ENCODE data around the gene C1QTNF2. TPM values are rescaled to one million over a fixed set of nuclear protein-coding genes. Genes with fewer than 3 reads are reported as not detected.

C1QTNF2 gene
- total RNA-seq, 2 experiments from 2014 or later, result not detected

DNA sequence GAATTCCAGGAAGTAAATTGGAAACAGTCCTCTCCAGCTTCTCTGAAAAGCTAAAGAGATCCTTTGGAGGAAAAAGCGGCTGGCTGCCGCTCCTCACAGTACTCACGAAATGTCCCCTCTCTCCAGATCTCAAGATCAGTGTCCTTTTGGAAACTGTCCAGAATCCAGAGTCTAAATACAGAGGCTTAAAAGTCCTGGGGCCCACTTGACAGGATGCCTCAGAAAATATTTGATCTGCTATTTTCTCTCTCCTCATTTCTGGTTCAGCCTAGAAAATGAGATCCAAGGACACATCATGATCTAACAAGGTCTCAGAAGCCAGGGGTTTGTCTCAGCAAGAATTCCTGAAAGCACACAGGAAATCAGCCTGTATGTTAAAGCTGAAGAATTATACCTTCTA, 7.2 kb downstream of the C1QTNF2 start:
- no peak for DNase-seq
- no peaks in the 10 kb centered on the region for H3K9me3 ChIP-seq (ENCODE audit: control insufficient read depth in 1 of 2, insufficient read depth in 1 of 2, low read length in 2 of 2)
- H3K4me1 Mint-ChIP-seq (ENCODE audit: low read depth), result no peaks in the 10 kb centered on the region
- intact Hi-C loops (cut with DNase I, micrococcal nuclease), result no loop called here
- H3K27ac Mint-ChIP-seq, result no peak overlapping the region
- no peaks in the 10 kb centered on the region for H3K36me3 ChIP-seq (ENCODE audit: insufficient read depth, low read length)
- H3K27ac ChIP-seq (ENCODE audit: low read depth in 1 of 2, low read length in 2 of 2), result no peak overlapping the region
- no peak for ATAC-seq (ENCODE audit: poor library complexity)
- H3K4me3 ChIP-seq (ENCODE audit: low read length), result no peak overlapping the region
- ChIA-PET CTCF (no interaction called here), POLR2A (no interaction called here)
- H3K4me3 Mint-ChIP-seq, result no peak overlapping the region
- H3K27me3 ChIP-seq (ENCODE audit: control insufficient read depth in 1 of 2, insufficient read depth in 2 of 2, low read length in 2 of 2), result peaks cover 0 to 13% of the 10 kb centered on the region in 2 experiments
- H3K4me1 ChIP-seq (ENCODE audit: insufficient read depth, low read length), result no peaks in the 10 kb centered on the region
- H3K27me3 Mint-ChIP-seq, result peaks cover 47% of the 10 kb centered on the region
- no peaks in the 10 kb centered on the region for H3K9me3 Mint-ChIP-seq
- H3K36me3 Mint-ChIP-seq (ENCODE audit: low read depth), result no peaks in the 10 kb centered on the region
- TF ChIP-seq, protein P1, sequence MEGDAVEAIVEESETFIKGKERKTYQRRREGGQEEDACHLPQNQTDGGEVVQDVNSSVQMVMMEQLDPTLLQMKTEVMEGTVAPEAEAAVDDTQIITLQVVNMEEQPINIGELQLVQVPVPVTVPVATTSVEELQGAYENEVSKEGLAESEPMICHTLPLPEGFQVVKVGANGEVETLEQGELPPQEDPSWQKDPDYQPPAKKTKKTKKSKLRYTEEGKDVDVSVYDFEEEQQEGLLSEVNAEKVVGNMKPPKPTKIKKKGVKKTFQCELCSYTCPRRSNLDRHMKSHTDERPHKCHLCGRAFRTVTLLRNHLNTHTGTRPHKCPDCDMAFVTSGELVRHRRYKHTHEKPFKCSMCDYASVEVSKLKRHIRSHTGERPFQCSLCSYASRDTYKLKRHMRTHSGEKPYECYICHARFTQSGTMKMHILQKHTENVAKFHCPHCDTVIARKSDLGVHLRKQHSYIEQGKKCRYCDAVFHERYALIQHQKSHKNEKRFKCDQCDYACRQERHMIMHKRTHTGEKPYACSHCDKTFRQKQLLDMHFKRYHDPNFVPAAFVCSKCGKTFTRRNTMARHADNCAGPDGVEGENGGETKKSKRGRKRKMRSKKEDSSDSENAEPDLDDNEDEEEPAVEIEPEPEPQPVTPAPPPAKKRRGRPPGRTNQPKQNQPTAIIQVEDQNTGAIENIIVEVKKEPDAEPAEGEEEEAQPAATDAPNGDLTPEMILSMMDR (IDR thresholded peaks at IDR 0.05), result no peak

DNA sequence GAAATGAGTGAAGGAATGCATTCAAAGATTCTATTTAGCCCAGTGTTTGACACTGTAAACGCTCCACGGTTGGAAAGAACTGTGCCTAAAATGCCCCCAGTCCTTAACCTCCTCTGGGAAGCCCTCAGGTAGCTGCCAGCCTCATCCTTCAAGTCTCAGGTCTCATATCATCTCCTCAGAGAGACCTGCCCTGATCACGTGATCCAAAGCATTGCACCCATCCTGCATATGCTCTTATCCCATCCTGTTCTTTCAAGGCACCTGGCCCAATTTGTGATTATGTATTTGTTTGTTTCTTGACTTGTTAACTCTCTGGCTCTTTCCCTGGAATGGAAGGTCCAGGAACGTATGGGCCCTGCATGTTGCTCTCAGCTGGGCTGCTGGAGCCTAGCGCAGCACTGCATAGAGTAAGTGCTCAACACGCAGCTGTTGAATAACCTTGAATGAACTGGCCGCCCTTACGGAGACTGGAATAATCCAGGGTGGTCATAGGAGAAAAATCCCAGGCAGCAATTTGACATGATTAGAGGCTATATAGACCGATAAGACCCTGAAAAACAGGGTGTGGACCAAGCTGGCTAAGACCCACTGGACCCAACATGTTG, 8.7 kb downstream of the C1QTNF2 start:
- CTCF ChIA-PET, result no interaction called here
- H3K36me3 ChIP-seq (ENCODE audit: insufficient read depth, low read length), result no peaks in the 10 kb centered on the region
- Mint-ChIP-seq H3K27me3 (peaks cover 35% of the 10 kb centered on the region), H3K36me3 (ENCODE audit: low read depth) (no peaks in the 10 kb centered on the region), H3K4me3 (no peak overlapping the region), H3K4me1 (ENCODE audit: low read depth) (no peaks in the 10 kb centered on the region), H3K9me3 (no peaks in the 10 kb centered on the region), H3K27ac (no peak overlapping the region)
- ATAC-seq (ENCODE audit: poor library complexity) (no peak), DNase-seq (no peak)
- no peaks in the 10 kb centered on the region for H3K9me3 ChIP-seq (ENCODE audit: control insufficient read depth in 1 of 2, insufficient read depth in 1 of 2, low read length in 2 of 2)
- no peaks in the 10 kb centered on the region for H3K4me1 ChIP-seq (ENCODE audit: insufficient read depth, low read length)
- intact Hi-C loops (cut with DNase I, micrococcal nuclease), result no loop called here
- peaks cover 0 to 2% of the 10 kb centered on the region in 2 experiments for H3K27me3 ChIP-seq (ENCODE audit: control insufficient read depth in 1 of 2, insufficient read depth in 2 of 2, low read length in 2 of 2)
- no peak overlapping the region for H3K27ac ChIP-seq (ENCODE audit: low read depth in 1 of 2, low read length in 2 of 2)
- TF ChIP-seq, protein P1 (IDR thresholded peaks at IDR 0.05), result no peak
- POLR2A ChIA-PET, result no interaction called here
- H3K4me3 ChIP-seq (ENCODE audit: low read length), result no peak overlapping the region

DNA sequence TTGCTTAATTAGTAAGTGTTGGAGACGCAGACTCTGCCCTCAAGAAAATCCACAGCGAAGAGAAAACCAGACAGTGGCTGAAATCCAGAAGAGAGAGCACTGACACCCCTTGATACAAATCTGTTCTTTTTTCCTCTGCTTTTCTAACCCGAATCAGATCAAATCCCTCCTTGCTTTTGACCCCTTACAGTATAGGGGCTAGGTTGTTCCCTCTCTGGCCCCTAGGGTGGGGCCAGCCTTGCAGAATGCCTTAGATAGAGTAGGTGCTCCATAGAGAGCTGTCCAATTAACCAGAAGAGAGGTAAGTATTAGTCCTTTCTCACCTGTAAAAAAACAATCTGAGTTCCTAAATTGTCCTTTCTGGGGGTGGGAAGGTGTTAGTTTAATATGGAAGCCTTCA, 10.1 kb downstream of the C1QTNF2 start:
- Mint-ChIP-seq H3K4me3 (no peak overlapping the region), H3K36me3 (ENCODE audit: low read depth) (no peaks in the 10 kb centered on the region)
- TF ChIP-seq, protein P1 (IDR thresholded peaks at IDR 0.05), result no peak

More for the DNA sequence above, 10.1 kb downstream of the C1QTNF2 start:
- H3K27ac Mint-ChIP-seq, result no peak overlapping the region
- Histone ChIP-seq H3K36me3 (ENCODE audit: insufficient read depth, low read length) (no peaks in the 10 kb centered on the region), H3K9me3 (ENCODE audit: control insufficient read depth in 1 of 2, insufficient read depth in 1 of 2, low read length in 2 of 2) (no peaks in the 10 kb centered on the region), H3K4me1 (ENCODE audit: insufficient read depth, low read length) (no peaks in the 10 kb centered on the region), H3K4me3 (ENCODE audit: low read length) (no peak overlapping the region), H3K27me3 (ENCODE audit: control insufficient read depth in 1 of 2, insufficient read depth in 2 of 2, low read length in 2 of 2) (peaks cover 0 to 2% of the 10 kb centered on the region in 2 experiments), H3K27ac (ENCODE audit: low read depth in 1 of 2, low read length in 2 of 2) (no peak overlapping the region)
- POLR2A ChIA-PET, result no interaction called here
- intact Hi-C loops (cut with DNase I, micrococcal nuclease), result no loop called here
- no peak for ATAC-seq (ENCODE audit: poor library complexity)
- CTCF ChIA-PET, result no interaction called here
- H3K9me3 Mint-ChIP-seq, result no peaks in the 10 kb centered on the region
- DNase-seq, result no peak
- H3K27me3 Mint-ChIP-seq, result peaks cover 28% of the 10 kb centered on the region
- H3K4me1 Mint-ChIP-seq (ENCODE audit: low read depth), result no peaks in the 10 kb centered on the region

Measured in CD4-positive, alpha-beta T cell (primary cell).